NCI-H128 (cell line): ENCODE data around the gene EDRF1.

Source experiments
- DNase-seq: peaks from one replicate; lab custom pipeline; 2025; ENCODE audit not compliant: unreplicated experiment; lab: John Stamatoyannopoulos, UW

The EDRF1 gene

GRCh38 chr10:125762692-125763648 lies 43.5 kb downstream of the EDRF1 start:
- DNase-seq = no peak

DNA sequence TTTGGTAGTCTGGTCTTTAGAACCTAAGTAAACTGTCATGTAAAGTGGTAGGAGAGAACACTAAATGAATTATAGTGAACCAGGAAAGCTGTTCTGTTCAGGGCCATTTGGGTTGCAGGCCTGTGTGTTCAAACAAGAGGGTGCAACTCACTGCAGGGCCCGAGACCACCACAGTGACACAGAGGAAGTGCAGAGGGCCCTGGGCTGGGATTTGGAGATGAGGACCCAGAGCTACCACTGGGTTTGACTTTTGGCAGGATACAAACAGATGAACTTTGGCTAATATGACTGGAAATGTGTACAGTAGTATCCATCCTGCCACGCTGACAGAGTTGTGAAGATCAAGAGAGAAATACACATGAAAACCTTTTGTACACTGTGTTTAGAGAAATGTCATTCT lies 46.3 kb downstream of the EDRF1 start:
- no peak for DNase-seq

DNA sequence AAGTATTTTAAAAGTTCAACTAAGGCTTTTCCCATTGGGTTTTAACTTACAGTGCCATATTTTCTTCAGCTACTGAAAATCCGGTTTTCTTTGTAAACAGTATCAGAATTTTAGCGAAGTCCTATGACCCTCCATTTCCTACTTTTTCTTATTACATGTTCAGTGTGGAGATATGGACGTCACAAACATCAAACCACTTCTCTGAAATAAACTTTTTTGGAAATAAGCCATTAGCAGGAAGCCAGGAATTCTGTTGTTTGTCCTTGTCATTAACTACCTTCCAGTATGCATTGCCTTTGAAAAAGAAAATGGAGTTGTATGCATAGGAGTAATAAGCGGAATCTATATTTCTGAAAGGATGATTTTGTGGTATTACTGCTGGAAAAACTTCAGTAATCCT lies 47.0 kb downstream of the EDRF1 start:
- DNase-seq = no peak

DNA sequence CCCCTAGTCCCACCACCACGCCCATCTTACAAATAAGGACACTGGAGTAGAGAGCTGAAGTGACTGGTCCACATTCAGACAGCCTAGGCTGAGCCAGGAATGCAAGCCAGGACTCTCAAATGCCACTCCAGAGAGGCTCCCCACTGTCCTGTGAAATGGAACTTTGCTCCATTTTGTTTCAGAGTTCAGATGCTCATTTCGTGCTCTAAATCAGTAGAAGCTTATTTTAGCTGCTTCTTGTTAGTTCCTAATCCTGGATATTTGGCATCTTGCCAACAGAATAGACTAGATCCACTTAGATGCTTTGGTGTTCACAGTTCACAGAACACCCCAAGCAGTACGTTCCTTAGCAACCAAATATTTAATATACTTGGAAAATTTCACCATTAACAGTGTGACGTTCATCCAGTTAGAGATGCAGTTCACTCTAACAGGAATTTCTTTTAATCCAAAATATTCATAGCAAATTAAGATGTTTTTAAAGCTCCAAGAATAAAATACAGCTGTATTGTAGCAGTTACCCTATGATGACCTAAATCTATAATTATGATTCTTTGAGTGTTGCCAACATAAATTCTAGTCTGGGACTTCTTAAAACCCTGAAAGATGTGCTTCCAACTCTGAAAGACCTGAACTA lies 48.8 kb downstream of the EDRF1 start:
- DNase-seq = no peak

- DNase-seq = no peak
Observed at GRCh38 chr10:125769175-125769574, 49.7 kb downstream of the EDRF1 start.

DNA sequence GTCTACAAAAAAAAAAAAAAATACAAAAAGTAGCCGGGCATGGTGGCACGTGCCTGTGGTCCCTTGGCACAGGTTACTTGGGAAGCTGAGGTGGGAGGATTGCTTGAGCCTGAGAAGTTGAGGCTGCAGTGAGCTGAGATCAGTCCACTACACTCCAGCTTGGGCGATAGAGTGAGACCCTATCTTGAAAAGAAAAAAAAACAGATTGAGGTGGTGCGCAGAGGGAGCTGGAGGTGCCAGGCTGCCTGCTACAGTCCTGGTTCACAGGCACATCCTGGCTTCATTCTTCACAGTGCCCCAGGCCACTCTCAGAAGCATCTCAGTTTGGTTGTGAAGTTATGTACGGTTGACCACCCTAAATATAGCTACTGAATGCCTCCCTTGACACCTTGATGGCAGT lies 51.3 kb downstream of the EDRF1 start:
- DNase-seq = no peak

DNA sequence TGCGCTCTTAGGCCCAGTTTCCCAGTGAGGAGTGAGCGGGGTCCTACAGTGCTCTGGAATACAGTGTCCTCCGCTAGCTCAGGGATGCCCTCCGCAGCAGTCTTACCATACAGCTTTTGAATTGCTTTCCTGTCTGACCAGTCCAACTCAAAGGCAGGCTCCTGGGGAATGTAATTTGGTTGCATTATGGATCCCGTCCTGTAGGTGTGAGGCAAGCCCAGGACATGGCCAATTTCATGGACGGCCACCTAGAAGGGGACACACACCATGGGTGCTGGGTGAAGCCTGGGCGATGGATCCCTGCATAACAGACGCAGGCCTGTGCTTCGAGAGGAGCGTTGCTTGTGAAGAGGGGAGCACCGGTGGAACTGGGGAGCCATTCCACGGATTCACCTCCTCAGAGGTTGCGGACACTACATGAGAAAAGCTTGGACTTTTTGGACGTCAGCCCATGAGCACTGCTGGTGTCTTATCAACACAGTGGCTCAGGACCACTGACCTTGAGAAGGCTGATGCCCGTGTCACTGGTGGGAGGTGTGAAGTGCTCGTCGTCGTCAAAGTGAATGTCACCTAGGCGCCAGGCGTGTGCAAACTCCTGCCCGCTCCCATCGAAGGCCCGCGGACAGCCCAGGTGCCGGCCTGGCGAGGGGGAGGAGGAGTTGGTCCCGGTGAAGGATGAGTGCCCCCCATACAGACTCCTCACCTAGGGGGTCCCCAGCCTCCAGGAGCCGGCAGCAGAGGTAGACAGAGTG lies 52.8 kb downstream of the EDRF1 start:
- DNase-seq = no peak

- DNase-seq = no peak
Observed at GRCh38 chr10:125772864-125773180, 53.3 kb downstream of the EDRF1 start.

- no peak for DNase-seq
Observed at GRCh38 chr10:125773687-125774543, 54.4 kb downstream of the EDRF1 start.

DNA sequence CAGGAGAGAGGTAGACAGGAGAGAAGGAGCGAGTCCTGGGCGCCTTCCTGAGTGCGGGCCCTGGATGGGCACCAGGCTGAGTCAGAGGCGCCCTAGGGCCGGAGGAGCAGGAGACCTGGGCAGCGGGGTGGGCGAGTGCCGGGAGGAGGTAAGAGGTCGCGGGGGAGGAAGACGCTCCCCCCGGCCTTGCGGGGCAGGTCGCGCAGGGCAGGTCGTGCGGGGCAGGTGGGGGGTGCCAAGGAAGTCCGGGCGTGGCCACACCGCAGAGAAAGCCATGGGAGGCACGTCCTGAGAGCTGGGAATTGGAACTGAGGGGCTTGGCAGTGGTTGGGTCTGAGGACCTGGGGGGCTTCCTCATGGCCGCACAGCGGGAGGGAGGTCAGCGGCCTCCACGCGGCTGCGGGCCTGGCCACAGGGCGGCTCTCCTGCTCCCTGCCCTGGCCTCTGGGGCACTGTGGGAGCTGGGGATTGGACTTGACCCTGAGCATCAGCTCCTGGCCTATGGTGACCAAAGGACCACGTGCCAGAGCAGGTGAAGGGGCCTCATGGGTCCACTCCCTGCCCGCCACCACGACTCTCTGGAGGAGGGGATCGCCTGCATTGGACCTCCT lies 55.2 kb downstream of the EDRF1 start:
- DNase-seq = no peak

DNA sequence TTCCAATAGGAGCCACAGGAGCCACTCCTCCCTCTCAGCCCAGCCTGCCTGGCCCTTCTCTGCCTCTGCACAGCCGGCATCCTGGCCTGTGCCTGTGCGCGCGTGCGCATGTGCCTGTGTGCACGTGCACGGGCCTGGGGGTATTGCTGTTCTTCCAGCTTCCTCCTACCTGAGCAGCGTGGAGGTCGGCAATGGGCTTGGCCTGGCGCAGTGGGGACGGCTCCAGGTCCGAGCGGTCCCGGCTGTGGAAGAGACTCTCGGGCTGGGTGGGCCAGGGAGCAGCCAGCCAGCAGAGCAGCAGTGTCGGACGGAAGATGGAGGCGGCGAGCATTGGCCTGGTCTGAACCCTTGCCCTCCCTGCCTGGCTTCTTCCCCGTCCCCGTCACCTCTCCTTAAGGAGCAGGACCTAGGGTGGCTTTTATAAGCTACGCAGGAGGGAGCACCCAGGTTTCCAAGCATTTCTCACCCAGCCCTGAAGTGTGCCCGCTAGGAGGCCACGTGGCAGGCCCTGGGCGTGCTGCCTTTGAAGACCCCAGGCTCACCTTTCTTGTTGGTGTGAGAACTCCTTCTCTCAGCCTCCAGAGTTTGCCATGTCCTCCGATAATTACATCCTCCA lies 56.1 kb downstream of the EDRF1 start, which contains the start of gene MMP21:
Gene MMP21, minus strand, starts transcription at position 331 of the 616 bp plus-strand sequence. Its CDS starts 0 bp downstream, at position 331.
- no peak for DNase-seq

DNA sequence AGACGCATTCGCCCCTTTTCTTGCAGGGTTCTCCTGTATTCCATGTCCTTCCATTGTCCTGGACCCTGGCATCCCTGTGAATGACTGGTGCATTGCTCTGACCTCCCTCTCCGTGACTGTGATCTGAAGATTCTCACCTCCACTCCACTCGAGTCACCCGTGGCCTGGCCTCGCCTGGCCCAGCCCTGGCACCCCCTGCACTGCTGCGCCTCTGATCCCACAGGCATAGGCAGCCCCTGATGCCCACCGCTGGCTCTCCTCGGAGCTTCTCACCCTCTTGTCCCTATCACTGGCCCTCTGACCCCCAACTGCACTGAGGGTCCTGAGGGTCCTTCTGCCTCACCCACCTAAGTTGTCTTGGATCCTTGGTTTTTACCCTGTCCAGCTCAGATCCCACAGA lies 58.3 kb downstream of the EDRF1 start:
- DNase-seq = no peak

GRCh38 chr10:125778556-125778955 lies 59.0 kb downstream of the EDRF1 start:
- no peak for DNase-seq

DNA sequence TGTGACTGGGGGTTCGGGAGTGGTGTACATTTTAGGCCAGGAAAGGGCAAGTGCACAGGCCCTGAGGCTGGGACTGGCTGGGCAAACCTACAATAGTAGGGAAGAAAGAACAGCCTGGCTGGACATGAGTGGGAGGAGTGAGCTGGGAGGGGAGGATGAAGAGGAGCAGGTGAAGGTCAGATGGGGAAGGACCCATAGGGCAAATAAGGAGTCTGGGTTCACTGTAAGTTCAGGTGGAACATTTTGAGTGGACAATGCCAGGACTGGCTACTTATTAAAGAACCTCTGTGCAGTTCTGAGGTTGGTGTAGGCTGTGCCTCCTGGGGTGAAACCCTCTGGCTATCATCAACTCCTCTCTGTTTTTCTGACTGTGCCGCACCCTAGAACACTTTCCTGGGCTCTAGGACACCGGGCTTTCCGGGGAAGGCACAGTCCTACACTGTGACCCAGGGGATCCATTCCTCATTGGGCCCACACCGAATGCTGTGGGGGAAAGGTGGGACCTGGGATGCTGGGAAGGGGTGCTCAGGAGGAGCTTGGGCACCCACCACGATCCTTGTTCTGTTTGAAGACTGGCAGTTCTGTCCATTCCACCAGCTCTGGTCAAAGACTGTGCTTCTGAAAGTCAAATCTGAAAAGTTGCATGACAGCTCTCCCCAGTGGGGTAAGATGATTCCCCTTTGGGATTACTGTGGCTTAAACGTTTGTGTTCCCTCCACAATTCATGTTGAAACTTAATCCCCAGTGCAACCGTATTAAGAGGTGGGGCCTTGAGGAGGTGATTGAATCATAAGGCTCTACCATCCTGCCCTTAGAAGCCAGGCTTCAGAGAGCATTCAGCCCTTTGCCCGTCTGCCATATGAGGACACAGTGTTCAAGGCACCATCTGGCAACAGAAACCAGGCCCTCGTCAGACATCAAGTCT lies 60.2 kb downstream of the EDRF1 start:
- DNase-seq = no peak

DNA sequence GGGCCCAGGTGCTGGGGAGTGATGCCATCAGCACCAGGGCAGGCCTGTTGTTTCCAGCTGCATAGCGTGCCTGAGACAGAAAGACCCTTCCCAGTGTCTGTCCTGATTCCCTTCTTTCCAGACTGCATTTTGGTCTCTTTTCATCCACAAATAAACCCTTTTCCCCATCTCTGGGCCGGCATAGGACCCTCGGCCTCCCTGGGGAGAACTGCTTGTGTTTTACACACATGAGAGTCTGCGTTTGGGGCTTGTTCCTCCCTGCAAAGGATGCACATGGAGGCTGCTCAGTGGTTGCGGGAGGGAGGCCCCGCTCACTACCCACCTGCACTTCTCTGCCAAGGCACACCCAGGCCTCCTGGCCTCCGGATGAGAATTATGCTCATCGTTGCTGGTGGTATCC lies 61.9 kb downstream of the EDRF1 start:
- no peak for DNase-seq

DNA sequence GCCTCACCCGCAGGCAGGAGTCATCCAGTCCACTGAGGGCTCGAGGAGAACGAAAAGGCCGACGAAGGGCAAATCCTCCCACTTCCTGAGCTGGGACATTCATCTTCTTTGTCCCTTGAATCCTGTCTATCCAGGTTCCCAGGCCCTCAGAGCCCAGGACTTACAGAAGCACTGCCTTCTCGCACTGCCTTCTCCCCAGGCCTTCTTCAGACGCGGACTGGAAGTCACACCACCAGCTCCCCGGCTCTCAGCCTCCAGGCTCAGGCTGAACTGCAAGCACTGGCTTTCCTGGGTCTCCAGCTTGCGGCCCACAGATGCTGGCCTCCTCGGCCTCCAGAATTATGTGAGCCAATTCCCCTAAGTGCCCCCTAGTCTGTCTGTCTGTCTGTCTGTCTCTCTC lies 62.5 kb downstream of the EDRF1 start:
- no peak for DNase-seq

DNA sequence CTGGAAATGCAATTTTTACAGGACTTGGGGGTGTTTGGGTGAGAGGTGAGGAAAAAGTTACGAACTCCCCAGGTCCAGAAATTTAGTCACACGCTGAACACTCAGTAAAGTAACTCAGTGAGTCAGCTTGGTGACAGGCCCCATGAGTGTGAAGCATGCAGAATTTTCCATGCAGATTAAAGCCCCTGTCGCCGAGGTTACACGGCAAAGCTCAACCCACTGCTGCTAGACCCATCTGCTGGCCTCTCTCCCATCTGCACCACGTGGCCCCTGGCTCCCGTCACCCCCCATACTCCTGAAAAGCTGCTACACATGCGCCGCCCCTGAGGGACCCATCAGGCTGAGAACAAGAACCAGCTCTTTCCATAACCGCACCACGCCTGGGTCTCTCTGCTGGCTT lies 63.1 kb downstream of the EDRF1 start:
- no peak for DNase-seq

DNA sequence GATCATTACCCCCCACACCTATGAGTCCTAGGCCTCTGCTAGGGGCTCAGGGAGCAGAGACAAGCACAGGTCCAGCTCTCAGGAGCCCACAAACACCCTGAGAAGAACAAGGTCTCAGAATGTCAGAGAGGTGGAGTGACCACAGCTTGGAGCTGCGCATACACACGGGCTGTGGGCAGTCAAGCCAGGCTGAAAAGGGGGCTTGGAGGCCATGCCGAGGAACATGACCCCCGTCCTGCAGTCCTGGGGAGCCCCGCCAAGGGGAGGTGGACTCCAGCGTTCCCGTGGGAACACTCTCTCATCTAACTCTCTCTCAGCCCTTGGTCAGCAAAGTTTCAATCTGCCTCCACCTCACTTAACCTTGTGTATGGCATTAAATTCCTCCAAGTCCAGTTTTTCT lies 63.9 kb downstream of the EDRF1 start:
- DNase-seq = no peak

- no peak for DNase-seq
Observed at GRCh38 chr10:125783957-125784356, 64.4 kb downstream of the EDRF1 start.
